Raji (cell line): ENCODE data around the gene ACD.

Experiments used
- POLR2A ChIP-seq: IDR thresholded peaks from 2 replicates; pipeline ENCODE4 v1.6.1; 2011; ENCODE audit warnings: low read depth, low read length, control low read depth; ENCODE audit not compliant: insufficient read depth

Gene ACD

GRCh38 chr16:67641779-67642708 lies 18.0 kb downstream of the ACD start:
- TF ChIP-seq POLR2A: no peak

GRCh38 chr16:67637625-67638024 lies 22.4 kb downstream of the ACD start:
- no peak for TF ChIP-seq POLR2A

GRCh38 chr16:67636713-67637112 lies 23.3 kb downstream of the ACD start:
- TF ChIP-seq POLR2A: no peak

- TF ChIP-seq POLR2A: no peak
These were observed 27.5 kb downstream of the ACD start for GRCh38 chr16:67632415-67633172.

- TF ChIP-seq POLR2A: no peak
These were observed 31.8 kb downstream of the ACD start for GRCh38 chr16:67628216-67628615.

- no peak for TF ChIP-seq POLR2A
These were observed 46.3 kb downstream of the ACD start for GRCh38 chr16:67613808-67614207.

GRCh38 chr16:67608364-67608763 lies 51.7 kb downstream of the ACD start:
- TF ChIP-seq POLR2A: no peak
